Measurements from ENCODE around the gene PREX1.
"Not testable (repeated sequence)": the region's sequence is repeated elsewhere in the genome, so short reads cannot be mapped to it uniquely, and the experiment has no call there.

Gene PREX1

DNA sequence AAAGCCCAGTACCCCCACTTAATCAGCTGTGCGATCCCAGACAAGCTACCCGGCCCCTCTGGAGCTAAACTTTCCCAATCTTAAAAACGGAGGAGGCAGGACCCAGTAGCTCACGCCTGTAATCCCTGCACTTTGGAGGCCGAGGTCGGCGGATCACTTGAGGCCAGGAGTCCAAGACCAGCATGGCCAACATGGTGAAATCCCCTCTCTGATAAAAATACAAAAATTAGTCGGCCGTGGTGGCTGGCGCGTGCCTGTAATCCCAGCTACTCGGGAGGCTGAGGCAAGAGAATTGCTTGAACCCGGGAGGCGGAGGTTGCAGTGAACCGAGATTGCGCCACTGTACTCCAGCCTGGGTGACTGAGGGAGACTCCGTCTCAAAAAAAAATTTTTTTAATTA lies 1.3 kb downstream of the PREX1 start:
- DNase-seq (ENCODE audit: low spot score) = not testable (repeated sequence)

DNA sequence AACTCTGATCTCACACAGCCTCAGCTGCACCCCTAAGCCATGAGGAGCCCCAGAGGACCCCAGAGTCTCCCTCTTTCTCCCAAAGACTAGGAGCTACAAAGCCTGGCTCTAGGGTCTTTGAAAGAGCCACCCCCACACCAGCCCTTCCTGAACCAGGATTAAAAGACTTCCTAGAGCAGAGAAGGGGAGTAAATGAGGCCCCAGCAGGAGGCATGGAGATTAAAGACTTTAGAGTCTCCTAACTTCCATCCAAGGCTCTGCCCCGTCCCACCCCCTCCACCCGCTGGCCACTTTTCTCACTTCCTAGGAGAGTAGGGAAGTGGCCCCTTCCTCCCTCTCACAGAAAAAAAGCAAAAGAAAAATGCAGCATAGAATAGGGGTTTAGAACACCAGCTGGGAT lies 1.7 kb downstream of the PREX1 start:
- no peak for DNase-seq (ENCODE audit: low spot score)

DNA sequence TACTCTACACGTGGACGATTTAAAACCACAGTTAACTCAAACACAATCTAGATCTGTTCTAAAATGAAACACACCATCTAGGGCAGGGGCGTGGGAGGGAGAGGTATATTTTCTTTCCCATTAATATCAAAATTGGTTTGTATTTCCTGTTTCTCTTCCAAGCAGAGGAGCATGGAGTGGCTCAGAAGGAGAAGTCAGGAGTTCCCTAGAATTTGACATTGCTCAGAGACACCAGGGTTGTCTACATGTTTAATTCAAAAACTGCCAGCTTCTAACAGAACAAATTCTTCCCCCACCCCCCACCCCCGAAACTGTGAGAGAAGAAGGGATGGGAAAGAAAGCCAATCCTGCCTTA lies 2.3 kb downstream of the PREX1 start:
- no peak for DNase-seq (ENCODE audit: low spot score)

DNA sequence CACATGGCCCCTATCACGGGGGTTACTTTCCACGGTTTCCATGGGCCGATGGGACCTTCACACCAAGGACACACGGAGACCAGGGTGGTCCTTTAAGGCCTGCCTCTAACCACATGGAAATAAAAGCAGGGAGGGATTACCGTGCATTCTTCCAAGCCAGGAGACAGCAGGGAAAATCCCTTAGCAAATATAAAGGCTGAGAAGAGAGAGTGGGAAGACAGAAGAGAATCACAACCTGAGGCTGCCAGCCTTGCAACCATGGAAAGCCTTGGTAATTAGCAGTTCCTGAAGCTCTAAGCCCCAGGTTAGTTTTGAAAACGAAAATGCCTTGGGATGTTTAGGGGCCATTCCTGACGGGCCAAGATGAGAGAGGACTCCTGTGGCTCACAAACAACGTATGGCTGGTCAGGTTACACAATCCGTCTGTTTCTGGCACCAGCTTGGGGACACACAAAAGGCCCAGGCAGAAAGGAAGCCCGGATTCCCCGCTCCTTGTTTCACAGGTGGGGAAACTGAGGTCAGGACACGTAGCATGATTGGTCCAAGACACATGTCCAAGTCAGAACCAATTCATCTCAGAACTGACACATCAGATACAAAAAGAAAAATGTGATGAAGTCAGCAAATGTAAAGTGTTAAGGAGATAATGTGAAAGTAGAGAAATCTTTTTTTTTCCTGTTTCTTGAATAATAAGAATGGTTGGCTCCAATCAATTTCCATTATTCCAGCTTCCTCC lies 2.8 kb downstream of the PREX1 start:
- DNase-seq (ENCODE audit: low spot score) = no peak

DNA sequence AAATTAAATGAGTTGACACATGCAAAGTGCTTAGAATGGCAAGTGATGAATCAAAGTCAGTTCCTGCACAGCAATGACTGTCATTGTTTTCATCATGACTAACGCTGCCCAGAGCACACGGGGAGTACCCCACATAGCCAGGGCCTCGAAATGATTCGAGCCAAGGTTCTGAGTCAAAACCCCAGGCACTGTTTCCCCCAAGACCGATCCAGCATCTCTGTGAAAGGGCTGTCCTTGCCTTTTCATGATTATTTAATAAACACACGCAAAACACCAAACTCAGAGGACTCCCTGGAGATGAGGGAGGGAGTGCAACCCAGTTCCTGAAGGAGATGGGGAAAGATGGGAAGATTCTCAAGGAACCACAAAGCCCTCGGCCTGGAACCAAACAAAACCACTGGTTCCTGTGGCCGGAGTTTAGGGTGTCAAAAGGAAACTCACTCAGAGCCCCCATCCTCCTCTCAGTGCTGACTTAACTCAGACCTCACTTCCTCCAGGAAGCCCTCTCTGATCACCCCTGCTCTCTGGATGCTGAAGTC lies 3.8 kb downstream of the PREX1 start:
- DNase-seq (ENCODE audit: low spot score) = peak; percentile 47

DNA sequence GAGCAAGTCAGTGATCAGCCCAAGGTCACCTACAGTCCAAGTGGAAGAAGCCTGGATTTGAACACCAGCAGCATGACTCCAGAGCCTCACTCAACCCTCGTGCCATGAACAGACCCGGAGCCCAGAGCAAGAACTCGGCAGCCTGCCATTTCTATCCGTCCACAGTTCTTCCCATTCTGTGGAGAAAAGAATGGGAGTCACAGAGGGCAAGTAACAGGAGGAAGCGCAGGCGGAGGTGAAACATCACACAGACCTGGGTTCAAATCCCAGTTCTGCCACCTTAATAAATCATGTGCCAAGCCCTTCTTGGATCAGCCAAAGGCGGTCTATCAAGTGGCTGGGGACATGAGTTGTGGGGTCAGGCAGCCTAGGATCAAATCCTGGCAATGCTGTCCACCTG lies 4.3 kb downstream of the PREX1 start:
- DNase-seq (ENCODE audit: low spot score) = no peak

DNA sequence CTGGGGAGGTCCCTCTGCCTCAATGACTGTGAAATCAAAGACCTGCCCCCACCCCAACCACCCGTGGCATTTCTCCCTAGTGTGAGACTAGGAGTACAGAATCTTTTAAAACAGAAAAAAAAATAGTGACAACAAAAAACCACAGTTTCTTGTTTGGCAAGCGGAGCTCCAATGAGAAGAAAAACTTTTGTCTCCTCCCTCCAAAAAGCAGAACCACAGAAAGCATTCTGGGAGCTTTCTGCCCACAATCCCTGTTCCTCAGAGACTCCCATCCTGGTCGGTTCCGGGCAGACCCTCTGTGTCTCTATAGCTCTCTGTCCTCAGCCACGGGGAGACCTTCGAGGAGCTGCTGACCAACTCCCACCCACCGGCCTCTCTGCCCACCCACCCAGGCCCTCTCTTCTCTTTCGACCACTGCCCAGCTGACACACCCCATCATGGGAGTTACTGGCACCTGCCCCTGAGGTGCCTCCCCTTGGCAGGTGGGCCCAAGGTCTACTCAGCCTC lies 4.9 kb downstream of the PREX1 start:
- DNase-seq (ENCODE audit: low spot score) = no peak

DNA sequence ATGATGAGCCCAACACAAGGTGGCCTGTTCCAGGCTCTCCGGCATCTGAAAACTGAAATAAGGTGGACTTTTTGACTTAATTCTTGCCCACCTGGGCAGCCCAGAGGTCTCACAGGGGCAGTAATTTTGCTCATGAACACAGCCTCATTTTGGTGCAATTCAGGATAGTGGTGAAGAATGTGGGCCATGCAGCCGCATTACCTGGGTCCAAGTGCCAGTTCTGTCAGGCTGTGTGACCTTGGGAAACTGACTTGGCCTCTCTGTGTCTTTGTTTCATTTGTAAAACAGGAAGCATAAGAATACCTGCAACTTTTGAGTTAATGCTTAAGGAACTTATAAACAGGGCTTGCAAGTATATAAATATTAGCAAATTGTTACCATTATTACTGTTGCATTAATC lies 5.6 kb downstream of the PREX1 start:
- DNase-seq (ENCODE audit: low spot score) = no peak

DNA sequence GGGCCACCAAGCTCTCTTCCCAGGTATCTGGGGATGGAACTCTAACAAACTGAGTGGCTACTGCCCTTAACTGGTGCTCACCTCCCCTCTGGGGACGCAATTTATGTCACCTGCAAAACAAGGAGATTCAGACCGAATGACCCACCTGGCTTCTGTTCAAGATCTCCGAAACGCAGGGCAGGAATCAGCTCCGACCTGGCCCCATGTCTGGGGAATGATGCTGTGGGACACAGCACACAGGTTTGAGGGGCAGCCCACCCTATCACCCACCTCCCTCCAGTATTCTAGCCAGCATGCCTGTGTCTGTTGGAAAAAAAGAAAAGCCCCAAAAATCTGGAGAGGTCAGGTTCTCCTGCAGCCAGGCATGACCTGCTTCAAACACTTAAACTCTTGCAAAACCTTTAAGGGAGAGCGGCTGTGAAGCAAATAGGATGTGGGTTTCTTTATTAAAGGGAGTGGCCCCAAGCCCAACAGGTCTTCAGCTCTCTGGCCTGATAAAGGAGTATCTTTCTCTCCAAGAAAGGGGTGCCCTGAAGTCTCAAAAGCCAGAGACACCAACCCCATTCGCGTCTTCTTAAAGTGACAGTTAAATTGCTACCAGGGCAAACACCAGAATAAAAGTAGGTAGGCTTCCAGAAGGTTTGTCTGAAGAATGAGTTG lies 6.4 kb downstream of the PREX1 start:
- no peak for DNase-seq (ENCODE audit: low spot score)

DNA sequence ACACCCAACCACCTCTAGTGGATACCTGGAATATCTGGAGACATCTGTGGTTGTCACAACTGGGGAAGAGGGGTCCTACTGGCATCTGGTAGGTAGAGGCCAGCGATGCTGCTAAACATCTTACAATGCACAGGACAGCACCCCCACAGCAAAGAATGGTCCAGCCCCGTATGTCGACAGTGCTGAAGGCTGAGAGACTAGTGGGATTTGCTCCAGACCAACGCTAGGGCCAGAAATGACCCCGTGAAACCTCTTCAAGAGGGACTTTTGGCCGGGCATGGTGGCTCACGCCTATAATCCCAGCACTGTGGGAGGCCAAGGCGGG lies 7.2 kb downstream of the PREX1 start:
- no peak for DNase-seq (ENCODE audit: low spot score)

DNA sequence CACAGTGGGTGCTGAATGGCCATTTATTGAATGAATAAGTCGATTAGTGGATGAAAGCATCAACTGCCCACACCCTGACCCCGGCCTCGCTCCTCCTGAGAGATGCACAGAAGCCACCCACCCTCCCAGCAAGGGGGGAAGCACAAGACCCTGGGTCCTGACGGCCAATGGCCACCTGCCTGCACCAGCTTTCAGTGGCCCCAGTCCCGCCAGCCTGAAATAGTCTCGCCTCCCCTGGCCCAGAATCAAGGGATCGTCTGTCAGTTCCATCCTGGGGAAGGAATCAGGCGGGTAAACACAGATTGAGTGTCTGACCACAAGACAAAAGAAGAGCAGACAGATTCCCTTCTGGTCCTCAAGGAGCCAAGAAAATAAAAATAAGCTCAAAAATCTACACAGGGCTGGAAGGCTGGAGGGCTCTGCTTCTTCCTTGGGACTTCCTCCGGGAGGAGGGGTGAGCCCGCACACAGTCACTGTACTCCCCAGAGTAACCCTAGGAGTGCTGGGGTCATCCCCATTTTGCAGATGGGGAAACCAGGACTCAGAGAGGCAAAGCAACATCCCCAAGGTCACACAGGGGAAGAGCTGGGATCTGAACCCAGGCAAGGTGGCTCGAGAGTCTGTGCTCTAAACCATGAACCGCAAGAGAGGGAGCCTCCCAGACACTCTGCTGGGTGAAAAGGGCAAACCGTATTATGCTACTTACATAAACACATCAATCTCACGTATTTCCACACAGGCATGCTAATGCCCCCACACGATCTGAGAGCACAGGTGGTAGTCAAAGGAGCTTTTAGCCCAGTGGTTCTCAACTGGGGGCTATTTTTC lies 7.8 kb downstream of the PREX1 start:
- DNase-seq (ENCODE audit: low spot score) = no peak

DNA sequence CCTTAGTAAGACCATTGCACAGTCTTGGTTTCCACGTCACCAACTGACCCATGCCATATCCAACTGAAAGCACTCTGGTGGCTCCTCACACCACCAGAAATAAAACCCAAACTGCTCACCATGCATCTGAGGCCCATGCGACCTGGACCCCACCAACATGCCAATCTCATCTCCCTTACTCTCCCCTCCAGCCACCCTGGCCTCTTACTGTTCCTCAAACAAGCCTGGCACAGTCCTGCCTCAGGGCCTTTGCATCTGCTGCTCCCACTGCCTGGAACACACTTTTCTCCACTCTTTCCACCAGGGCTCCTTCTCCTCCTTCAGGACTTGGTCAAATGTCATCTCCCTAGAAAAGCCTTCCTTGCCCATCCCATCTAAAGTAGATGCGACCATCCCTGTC lies 8.7 kb downstream of the PREX1 start:
- DNase-seq (ENCODE audit: low spot score) = no peak

DNA sequence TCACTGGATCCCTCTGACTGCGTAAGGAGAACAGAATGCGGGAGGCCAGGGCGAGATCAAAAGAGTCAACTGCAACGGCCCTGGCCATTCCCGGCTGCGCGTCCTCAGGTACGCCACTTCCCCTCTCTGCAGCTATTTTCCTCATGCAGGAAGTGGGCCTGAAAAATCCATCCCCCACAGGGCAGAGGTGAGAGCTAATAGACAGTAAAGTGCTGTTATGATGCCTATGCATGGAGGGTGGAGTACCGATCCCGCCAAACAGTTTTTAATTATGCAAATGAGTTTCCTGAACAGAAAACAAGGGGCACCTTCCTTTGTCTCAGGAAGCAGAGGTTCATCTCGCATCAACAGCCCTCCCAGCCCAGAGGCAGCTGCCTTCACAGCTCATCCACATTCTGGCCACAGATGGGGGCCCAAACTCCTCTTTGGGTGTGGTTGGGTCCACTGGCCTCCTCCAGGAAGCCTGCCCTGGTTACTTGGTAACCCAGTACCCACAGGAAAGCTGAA lies 9.3 kb downstream of the PREX1 start:
- DNase-seq (ENCODE audit: low spot score) = no peak

DNA sequence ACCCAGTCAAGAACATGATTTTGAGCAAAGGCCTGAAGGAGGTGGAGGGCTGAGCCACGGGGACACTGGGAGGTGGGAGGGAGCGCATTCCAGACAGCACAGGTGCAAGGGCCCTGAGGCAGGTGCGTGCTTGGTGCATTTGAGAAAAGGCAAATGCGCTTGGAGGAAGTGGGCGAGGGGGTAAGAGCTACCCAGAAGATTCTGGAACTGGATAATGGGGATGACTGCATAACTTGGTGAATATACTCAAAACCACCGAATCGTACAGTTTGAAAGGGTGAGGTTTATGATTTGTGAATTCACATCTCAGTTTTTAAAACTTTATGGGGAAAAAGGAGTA lies 9.8 kb downstream of the PREX1 start:
- DNase-seq (ENCODE audit: low spot score) = no peak

DNA sequence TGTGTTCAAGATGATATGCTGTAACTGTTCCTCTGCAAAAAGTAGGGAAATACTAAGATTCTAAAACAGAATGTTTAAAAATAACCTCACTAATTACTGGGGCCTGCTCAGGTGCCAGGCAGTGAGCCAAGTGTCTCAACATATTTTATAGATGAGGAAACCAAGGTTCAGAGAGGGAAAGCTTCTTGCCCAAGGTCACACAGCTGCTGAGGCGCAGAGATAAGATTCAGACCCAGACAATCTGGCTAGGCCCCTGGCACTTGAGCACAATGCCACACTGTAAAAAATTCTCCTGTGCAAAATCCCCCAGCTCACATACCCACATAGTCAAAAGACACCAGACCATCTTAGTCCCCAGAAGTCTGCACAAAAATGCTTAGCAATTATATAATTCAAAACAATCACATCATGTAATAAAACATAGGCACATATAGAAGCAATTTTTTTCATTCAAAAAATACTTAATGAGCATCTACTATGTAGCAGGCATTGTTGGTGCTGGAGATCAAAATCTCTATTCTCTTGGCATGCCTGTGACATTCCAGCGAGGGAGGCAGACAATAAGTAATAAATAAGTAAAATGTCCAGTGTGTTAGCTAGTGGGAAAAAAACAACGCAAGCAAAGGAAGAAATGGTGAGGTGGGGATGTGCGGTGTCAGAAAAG lies 10.3 kb downstream of the PREX1 start:
- no peak for DNase-seq (ENCODE audit: low spot score)

DNA sequence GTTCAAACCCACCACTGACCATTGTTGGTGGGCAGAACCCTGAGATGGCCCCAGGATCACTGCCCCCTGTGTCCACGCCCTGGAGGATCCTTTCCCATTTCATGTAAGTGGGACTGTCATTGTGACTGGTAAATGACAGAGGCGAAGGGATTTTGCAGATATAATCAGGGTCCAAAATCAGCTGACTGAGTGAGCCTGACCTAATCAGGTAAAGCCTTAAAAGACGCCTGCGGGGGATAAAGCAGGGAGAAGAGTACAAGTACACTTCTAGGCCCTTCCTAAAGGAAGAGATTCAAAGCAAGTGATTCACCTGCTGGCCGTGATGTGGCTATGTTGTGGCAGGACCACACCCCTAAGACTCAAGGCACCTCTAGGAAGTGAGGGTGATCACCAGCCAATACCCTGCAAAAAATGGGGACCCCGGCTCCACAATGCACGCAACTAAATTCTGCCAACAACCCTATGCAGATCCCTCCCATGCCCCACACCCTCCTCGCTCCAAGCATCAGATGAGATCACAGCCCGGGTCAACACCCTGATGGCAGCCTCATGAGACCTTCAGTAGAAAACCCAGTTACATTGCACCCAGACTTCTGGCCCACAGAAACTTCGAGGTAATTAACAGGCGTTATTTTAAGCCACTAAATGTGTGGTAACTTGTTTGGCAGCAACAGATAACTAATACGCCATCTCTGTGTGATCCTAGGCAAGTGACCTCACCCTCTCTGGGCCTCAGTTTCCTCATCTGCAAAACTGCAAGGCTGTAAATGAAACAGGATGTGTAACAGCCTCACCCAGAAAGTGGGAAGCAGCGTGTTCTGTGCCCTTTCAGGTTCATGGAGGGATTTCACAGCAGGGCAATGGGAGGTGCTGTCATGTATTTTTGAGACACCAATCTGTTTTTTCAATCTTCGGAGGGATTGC lies 11.3 kb downstream of the PREX1 start:
- DNase-seq (ENCODE audit: low spot score) = no peak

DNA sequence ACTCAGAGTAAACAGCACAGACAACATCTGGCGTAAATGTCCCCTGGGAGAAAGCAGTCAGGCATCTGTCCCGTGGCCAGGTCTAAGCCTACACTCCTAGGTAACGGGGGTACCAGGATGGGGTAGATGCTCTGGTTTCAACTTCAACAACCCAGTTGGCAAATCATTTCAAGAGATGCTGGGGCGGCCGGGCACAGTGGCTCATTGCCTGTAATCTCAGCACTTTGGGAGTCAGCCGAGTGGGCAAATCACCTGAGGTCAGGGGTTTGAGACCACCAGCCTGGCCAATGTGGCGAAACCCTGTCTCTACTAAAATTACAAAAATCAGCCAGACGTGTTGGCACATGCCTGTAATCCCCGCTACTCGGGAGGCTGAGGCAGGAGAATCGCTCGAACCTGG lies 12.3 kb downstream of the PREX1 start:
- no peak for DNase-seq (ENCODE audit: low spot score)

DNA sequence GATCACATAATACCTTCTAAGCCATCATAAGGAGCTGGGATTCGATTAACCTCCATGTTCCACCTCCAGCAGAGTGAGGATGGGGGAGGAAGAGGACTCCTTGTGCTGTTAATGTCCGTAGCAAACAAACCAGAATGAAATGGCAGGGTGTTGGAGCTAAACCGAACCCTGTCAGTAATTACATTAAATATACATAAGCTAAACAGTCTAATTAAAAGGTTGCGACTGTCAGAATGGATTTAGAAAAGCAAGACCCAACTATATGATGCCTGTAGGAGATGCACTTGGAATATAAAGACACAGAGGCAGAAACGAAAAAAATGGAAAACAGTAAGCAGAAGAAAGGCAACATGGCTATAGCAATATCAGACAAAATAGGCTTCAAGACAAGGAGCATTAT lies 13.2 kb downstream of the PREX1 start:
- DNase-seq (ENCODE audit: low spot score) = no peak

DNA sequence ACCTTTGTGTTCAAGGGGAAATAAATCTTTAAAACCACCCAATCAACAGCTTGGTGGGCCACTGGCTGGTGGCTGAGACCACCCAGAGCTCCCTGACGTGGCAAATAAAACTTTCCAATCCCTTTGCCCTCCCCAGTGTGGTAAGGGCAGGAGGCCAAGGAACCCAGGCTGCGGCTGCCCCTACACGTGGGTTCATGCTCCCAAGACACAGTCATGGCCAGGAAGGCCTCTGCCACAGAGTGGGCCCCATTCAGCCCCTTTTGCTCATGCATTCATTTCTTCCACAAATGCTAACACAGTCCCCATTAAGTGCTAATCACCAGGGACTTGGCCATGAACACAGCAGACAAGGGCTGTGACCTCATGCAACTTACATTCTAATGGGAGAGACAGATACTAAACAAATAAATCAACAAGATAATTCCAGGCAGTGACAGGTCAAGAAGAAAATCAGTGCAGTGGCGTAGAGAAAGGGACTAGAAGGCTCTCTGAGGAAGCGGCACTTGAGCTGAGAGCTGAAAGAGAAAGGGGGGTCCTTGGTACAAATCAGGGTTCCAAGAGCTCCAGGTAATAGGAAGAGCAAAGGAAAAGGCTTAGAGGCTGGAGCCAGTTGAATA lies 13.8 kb downstream of the PREX1 start:
- DNase-seq (ENCODE audit: low spot score) = no peak

DNA sequence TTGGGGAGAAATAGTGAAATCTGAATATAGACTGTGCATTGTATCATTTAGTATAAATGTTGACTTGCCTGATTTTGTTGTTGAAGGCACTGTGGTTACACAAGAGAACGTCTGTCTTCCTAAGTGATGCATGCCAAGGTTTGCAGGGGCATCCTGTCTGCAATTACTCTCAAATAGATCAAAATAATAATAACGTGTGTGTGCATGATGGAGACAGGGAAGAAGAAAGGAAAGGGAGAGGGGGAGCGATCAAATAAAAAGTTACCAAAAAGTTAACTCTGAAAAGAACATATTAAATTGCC lies 14.4 kb downstream of the PREX1 start:
- no peak for DNase-seq (ENCODE audit: low spot score)
